ENCODE data around the gene ANKRD1.
"Not testable (repeated sequence)": the region's sequence is repeated elsewhere in the genome, so short reads cannot be mapped to it uniquely, and the experiment has no call there.

The ANKRD1 gene

DNA sequence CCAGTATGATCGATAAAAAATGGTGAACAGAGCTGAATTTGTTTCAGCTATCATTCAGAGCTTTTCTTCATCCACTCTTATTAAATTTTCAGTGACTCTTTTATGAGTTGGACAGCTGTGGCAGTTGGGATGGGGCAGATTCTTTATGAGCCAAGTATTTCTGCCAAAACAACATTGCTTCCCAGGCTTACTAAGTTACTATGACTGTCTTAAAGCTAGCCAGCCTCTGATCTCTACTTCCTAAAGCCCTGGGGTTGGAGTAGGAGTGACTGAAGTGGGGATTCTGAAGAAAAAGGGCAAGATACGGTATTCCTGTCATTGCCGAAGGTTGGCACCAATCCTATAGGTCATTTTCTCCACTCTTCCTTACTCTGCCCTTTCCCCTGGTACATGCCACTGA is 36.5 kb downstream of the ANKRD1 start:
- no peak for TF ChIP-seq GLIS3 (CRISPR knock-in tag; IDR thresholded peaks at IDR 0.05)
- TF ChIP-seq RARB (CRISPR knock-in tag; IDR thresholded peaks at IDR 0.05) = no peak
- ATAC-seq = no peak; the same call in 2 of the 3 replicates

DNA sequence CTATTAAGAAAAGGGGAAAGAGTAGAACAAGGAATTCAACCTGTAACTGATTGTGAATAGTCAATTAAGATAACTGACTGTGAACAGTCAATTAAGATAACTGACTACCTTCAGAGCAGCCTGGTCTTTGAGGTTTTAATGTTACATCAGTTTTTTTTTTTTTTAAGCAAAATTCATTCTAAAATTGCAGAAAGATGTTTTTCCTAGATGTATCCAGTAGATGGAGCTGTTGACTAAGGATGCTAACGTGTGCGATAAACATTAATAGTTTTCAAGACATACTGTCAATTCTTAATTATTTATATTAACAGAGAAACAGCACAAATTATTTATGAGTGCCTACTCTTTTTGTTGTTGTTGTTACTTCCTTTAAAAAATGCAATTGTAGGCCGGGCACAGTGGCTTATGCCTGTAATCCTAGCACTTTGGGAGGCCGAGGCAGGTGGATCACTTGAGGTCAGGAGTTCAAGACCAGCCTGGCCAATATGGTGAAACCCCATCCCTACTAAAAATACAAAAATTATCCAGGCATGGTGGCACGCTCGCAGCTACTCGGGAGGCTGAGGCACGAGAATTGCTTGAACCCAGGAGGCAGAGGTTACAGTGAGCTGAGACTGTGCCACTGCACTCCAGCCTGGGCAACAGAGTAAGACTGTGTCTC is 40.7 kb downstream of the ANKRD1 start:
- not testable (repeated sequence) for ATAC-seq

DNA sequence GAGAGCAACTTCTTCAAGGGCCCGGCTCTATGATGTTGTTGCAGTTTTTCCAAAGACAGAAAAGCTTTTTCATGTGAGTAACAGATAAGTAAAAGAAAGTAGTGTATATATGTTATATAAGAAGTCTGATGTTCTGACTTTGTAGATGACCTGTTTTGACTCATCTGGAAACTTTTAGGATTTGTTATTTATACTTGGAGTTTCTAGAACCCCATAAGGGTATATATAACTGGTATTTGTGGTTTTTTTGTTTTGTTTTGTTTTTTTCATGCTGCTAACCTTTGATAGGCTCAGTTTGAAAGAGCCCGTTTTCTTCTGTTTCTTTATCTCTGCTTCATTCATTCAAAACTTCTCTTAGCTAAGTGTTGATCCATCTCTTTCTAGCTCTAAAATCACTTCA is 41.8 kb downstream of the ANKRD1 start:
- TF ChIP-seq ZNF70 (CRISPR knock-in tag; IDR thresholded peaks at IDR 0.05) = no peak

DNA sequence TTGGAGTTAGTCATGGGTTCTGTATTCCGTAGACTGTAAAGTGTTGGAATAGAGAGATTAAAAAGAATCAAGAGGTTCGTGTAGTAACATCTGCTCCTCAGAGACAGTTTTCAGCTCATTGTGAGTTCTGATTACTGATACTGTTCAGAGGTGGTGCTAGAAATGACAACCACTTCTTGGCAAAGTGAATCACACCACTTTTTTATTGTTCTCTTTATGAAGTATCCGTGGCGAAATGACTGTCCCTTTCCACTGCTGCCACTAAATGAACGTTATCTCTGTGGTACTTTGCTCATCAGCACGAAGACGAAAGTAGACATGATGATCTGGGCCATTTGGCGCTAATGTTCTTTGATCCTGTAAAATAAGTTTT is 48.3 kb downstream of the ANKRD1 start:
- TF ChIP-seq, protein P1, sequence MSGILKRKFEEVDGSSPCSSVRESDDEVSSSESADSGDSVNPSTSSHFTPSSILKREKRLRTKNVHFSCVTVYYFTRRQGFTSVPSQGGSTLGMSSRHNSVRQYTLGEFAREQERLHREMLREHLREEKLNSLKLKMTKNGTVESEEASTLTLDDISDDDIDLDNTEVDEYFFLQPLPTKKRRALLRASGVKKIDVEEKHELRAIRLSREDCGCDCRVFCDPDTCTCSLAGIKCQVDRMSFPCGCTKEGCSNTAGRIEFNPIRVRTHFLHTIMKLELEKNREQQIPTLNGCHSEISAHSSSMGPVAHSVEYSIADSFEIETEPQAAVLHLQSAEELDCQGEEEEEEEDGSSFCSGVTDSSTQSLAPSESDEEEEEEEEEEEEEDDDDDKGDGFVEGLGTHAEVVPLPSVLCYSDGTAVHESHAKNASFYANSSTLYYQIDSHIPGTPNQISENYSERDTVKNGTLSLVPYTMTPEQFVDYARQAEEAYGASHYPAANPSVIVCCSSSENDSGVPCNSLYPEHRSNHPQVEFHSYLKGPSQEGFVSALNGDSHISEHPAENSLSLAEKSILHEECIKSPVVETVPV (CRISPR knock-in tag; IDR thresholded peaks at IDR 0.05) = no peak
- TF ChIP-seq ESRRG (CRISPR knock-in tag; IDR thresholded peaks at IDR 0.05) (no peak), TCF4 (CRISPR knock-in tag; IDR thresholded peaks at IDR 0.05; ENCODE audit: borderline replicate concordance) (no peak), ZFP30 (CRISPR knock-in tag; IDR thresholded peaks at IDR 0.05) (no peak), OSR1 (CRISPR knock-in tag; IDR thresholded peaks at IDR 0.05) (no peak), CSDC2 (CRISPR knock-in tag; IDR thresholded peaks at IDR 0.05) (no peak), GLIS3 (CRISPR knock-in tag; IDR thresholded peaks at IDR 0.05) (no peak), TOX (CRISPR knock-in tag; IDR thresholded peaks at IDR 0.05; ENCODE audit: borderline replicate concordance) (no peak), ZFP3 (CRISPR knock-in tag; IDR thresholded peaks at IDR 0.05) (no peak)
- TF ChIP-seq, protein P2, sequence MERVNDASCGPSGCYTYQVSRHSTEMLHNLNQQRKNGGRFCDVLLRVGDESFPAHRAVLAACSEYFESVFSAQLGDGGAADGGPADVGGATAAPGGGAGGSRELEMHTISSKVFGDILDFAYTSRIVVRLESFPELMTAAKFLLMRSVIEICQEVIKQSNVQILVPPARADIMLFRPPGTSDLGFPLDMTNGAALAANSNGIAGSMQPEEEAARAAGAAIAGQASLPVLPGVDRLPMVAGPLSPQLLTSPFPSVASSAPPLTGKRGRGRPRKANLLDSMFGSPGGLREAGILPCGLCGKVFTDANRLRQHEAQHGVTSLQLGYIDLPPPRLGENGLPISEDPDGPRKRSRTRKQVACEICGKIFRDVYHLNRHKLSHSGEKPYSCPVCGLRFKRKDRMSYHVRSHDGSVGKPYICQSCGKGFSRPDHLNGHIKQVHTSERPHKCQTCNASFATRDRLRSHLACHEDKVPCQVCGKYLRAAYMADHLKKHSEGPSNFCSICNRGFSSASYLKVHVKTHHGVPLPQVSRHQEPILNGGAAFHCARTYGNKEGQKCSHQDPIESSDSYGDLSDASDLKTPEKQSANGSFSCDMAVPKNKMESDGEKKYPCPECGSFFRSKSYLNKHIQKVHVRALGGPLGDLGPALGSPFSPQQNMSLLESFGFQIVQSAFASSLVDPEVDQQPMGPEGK (CRISPR knock-in tag; IDR thresholded peaks at IDR 0.05; ENCODE audit: borderline replicate concordance) = no peak
- TF ChIP-seq, protein P3, sequence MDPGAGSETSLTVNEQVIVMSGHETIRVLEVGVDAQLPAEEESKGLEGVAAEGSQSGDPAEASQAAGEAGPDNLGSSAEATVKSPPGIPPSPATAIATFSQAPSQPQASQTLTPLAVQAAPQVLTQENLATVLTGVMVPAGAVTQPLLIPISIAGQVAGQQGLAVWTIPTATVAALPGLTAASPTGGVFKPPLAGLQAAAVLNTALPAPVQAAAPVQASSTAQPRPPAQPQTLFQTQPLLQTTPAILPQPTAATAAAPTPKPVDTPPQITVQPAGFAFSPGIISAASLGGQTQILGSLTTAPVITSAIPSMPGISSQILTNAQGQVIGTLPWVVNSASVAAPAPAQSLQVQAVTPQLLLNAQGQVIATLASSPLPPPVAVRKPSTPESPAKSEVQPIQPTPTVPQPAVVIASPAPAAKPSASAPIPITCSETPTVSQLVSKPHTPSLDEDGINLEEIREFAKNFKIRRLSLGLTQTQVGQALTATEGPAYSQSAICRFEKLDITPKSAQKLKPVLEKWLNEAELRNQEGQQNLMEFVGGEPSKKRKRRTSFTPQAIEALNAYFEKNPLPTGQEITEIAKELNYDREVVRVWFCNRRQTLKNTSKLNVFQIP (CRISPR knock-in tag; IDR thresholded peaks at IDR 0.05; ENCODE audit: borderline replicate concordance, low read depth) = no peak
- TF ChIP-seq, protein P4, sequence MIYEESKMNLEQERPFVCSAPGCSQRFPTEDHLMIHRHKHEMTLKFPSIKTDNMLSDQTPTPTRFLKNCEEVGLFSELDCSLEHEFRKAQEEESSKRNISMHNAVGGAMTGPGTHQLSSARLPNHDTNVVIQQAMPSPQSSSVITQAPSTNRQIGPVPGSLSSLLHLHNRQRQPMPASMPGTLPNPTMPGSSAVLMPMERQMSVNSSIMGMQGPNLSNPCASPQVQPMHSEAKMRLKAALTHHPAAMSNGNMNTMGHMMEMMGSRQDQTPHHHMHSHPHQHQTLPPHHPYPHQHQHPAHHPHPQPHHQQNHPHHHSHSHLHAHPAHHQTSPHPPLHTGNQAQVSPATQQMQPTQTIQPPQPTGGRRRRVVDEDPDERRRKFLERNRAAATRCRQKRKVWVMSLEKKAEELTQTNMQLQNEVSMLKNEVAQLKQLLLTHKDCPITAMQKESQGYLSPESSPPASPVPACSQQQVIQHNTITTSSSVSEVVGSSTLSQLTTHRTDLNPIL (CRISPR knock-in tag; IDR thresholded peaks at IDR 0.05; ENCODE audit: low read depth) = no peak
- ATAC-seq = no peak

More for the DNA sequence above, 41.8 kb downstream of the ANKRD1 start:
- ATAC-seq = no peak

DNA sequence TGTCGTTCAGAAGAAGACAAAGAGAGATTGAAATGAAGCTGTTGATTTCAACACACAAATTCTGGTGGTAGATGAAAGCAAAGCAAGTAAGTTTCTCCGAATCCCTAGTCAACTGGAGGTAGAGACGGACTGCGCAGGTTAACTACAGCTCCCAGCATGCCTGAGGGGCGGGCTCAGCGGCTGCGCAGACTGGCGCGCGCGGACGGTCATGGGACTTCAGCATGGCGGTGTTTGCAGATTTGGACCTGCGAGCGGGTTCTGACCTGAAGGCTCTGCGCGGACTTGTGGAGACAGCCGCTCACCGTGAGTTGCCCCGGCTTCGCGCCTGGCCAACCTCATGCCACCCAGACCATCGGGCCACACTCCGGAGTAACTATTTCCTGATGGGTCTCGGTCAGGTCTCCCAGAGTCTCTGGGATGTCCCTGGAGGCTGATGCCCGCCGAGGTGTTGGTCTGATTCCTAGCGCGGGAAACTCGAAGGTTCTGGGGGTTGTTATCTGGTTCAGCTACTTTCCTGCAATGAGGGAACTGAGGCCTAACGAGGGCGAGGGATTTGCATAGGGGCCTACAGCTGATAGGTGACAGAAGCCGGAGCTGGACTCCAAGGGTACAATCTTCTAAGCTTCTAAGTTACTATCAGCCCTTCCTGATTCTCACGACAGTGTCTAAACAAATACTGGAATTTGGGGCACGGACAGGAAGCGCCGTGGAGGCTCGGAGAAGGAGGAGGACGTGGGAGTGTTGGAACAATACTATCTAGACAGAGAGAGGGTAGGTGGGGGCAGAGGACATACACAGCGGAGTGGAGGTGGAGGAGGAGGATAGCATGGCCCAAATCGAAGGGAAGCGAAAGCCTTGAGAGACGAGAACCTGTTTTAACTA is 48.9 kb downstream of the ANKRD1 start, which contains the start of gene RPP30:
RPP30 (plus strand) TSS at position 209 of the 882 bp plus-strand sequence; CDS start at position 222, 13 bp downstream.
- TF ChIP-seq TCF4 (CRISPR knock-in tag; IDR thresholded peaks at IDR 0.05; ENCODE audit: borderline replicate concordance) (no peak), ZNF8 (CRISPR knock-in tag; IDR thresholded peaks at IDR 0.05) (no peak), ZC3H10 (CRISPR knock-in tag; IDR thresholded peaks at IDR 0.05) (no peak), ZNF70 (CRISPR knock-in tag; IDR thresholded peaks at IDR 0.05) (no peak)
- TF ChIP-seq, protein P1 (CRISPR knock-in tag; IDR thresholded peaks at IDR 0.05) = no peak
- ATAC-seq = peak; percentile 100

Measured in SK-N-SH treated with all-trans-retinoic acid at 6 μM for 48 hours (cell line).